Measurements from ENCODE around the gene LRP2BP. TPM values are rescaled to one million over a fixed set of nuclear protein-coding genes. Genes with fewer than 3 reads are reported as not detected.

The LRP2BP gene
- total RNA-seq, 5 donors from 2014 or later (not counting 1 experiment from before 2014, with no cell fraction given) = 0.51 to 2.9 (median 0.89) TPM

DNA sequence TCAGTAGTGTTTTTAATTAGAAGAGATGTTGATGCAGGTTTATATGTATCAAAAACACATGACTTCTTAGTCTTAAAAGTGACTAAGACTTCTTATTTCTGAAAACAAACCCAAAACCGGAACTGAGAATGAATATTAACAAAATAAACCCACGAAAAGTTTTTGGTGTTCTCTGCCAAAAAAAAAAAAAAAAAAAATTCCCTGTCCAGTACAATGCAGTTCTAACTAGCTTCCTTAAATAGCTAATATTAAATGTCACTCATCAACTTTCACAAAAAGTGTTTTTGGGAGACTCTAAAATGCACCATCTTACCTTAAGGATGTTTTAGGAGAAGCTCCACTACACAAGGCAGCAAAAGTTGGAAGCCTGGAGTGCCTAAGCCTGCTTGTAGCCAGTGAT is 2.9 kb upstream of the LRP2BP start:
- no peak for DNase-seq
- H3K27me3 ChIP-seq (replicated peaks in 1 of 2; ENCODE audit: control insufficient read depth in 2 of 2, extremely low read depth in 1 of 2, insufficient read depth in 2 of 2, low read length in 1 of 2) = no peaks in the 10 kb centered on the region
- Mint-ChIP-seq H3K4me1 (peaks cover 21 to 30% (median 26%) of the 10 kb centered on the region in 3 donors), H3K9me3 (no peaks in the 10 kb centered on the region), H3K27me3 (no peaks in the 10 kb centered on the region), H3K36me3 (peaks cover 36% of the 10 kb centered on the region), H3K4me3 (no peak overlapping the region), H3K27ac (no peak overlapping the region)
- peaks cover 0 to 22% of the 10 kb centered on the region in 2 donors for H3K36me3 ChIP-seq (ENCODE audit: control insufficient read depth in 2 of 2, extremely low read depth in 1 of 2, insufficient read depth in 1 of 2, low read length in 1 of 2)
- no peaks in the 10 kb centered on the region for H3K9me3 ChIP-seq
- peaks cover 4 to 7% of the 10 kb centered on the region in 2 experiments for H3K4me1 ChIP-seq (ENCODE audit: control insufficient read depth in 1 of 2, extremely low read depth in 1 of 2, insufficient read depth in 2 of 2, low read length in 2 of 2)
- H3K4me3 ChIP-seq (ENCODE audit: control insufficient read depth in 1 of 2, extremely low read depth in 1 of 2, low read length in 1 of 2) = no peak overlapping the region
- POLR2A ChIA-PET = interaction anchor here in 1 of 2 donors (0.6 to 4.9 kb wide), 2 partner anchors 26 to 192 kb away, joined by 4 to 51 read pairs; partner anchors contain the start of gene UFSP2
- no peak for ATAC-seq (replicated peaks in 1 of 4)
- CTCF ChIA-PET = interaction anchor here in 1 of 2 donors (0.7 kb wide), 1 partner anchor 1090 kb away, joined by 6 read pairs; no protein-coding TSS in a partner anchor
- H3K27ac ChIP-seq (ENCODE audit: low read length) = no peak overlapping the region
- no CpG with 5 or more reads among the region's 2 CpGs for WGBS (ENCODE audit: insufficient coverage)

GRCh38 chr4:185396724-185397385 is 1.1 kb upstream of the LRP2BP start, which contains the start of gene ANKRD37:
Gene ANKRD37 (plus strand): TSS chr4:185396841. CDS start chr4:185396924, 83 bp downstream.
- Mint-ChIP-seq H3K9me3 (no peaks in the 10 kb centered on the region), H3K27me3 (no peaks in the 10 kb centered on the region), H3K4me3 (peak within 1 kb of the TSS; percentile 90 to 95 (median 94)), H3K4me1 (peaks cover 21 to 31% (median 26%) of the 10 kb centered on the region in 3 donors), H3K36me3 (peaks cover 25% of the 10 kb centered on the region), H3K27ac (peak within 1 kb of the TSS; percentile 94 to 96)
- ATAC-seq (replicated peaks in 1 of 4) = no peak
- peak in 2 of 35 experiments; percentile 3 to 14 for DNase-seq
- Histone ChIP-seq H3K4me3 (ENCODE audit: control insufficient read depth in 1 of 2, extremely low read depth in 1 of 2, low read length in 1 of 2) (peak within 1 kb of the TSS; percentile 87 to 98), H3K36me3 (ENCODE audit: control insufficient read depth in 2 of 2, extremely low read depth in 1 of 2, insufficient read depth in 1 of 2, low read length in 1 of 2) (peaks cover 0 to 14% of the 10 kb centered on the region in 2 donors), H3K27ac (ENCODE audit: low read length) (peak within 1 kb of the TSS; percentile 96), H3K9me3 (no peaks in the 10 kb centered on the region), H3K27me3 (replicated peaks in 1 of 2; ENCODE audit: control insufficient read depth in 2 of 2, extremely low read depth in 1 of 2, insufficient read depth in 2 of 2, low read length in 1 of 2) (no peaks in the 10 kb centered on the region), H3K4me1 (ENCODE audit: control insufficient read depth in 1 of 2, extremely low read depth in 1 of 2, insufficient read depth in 2 of 2, low read length in 2 of 2) (peaks cover 4 to 7% of the 10 kb centered on the region in 2 experiments)
- POLR2A ChIA-PET = interaction anchor here (1.3 to 4.9 kb wide), 3 partner anchors 28 to 34 kb away, joined by 4 to 51 read pairs (median 6); partner anchors contain the start of gene UFSP2 (in 1 of the 2)
- CTCF ChIA-PET = interaction anchor here (0.6 to 2.7 kb wide), 3 partner anchors 28 to 109 kb away, joined by 3 to 16 read pairs (median 4); partner anchors contain the start of gene UFSP2 (in 1 of the 2)
- 22% methylated on average over 33 of the region's 38 CpGs for WGBS (ENCODE audit: insufficient coverage)

- ChIA-PET POLR2A (interaction anchor here (0.6 to 4.9 kb wide), 5 partner anchors 29 to 186 kb away, joined by 4 to 51 read pairs (median 6); partner anchors contain the start of genes SNX25 (in 1 of the 2) and UFSP2 (in 1 of the 2)), CTCF (interaction anchor here (0.6 to 2.7 kb wide), 3 partner anchors 29 to 109 kb away, joined by 3 to 16 read pairs (median 4); partner anchors contain the start of gene UFSP2 (in 1 of the 2))
- H3K36me3 ChIP-seq (ENCODE audit: control insufficient read depth in 2 of 2, extremely low read depth in 1 of 2, insufficient read depth in 1 of 2, low read length in 1 of 2) = peaks cover 0 to 14% of the 10 kb centered on the region in 2 donors
- Mint-ChIP-seq H3K4me1 (peaks cover 21 to 31% (median 26%) of the 10 kb centered on the region in 3 donors), H3K27ac (peak overlapping the region; percentile 94 to 96), H3K36me3 (peaks cover 19% of the 10 kb centered on the region), H3K27me3 (no peaks in the 10 kb centered on the region), H3K4me3 (peak overlapping the region; percentile 90 to 95 (median 94)), H3K9me3 (no peaks in the 10 kb centered on the region)
- H3K4me1 ChIP-seq (ENCODE audit: control insufficient read depth in 1 of 2, extremely low read depth in 1 of 2, insufficient read depth in 2 of 2, low read length in 2 of 2) = peaks cover 4 to 7% of the 10 kb centered on the region in 2 experiments
- H3K27me3 ChIP-seq (replicated peaks in 1 of 2; ENCODE audit: control insufficient read depth in 2 of 2, extremely low read depth in 1 of 2, insufficient read depth in 2 of 2, low read length in 1 of 2) = no peaks in the 10 kb centered on the region
- ATAC-seq (replicated peaks in 1 of 4) (peak; percentile 91 to 96 (median 92)), DNase-seq (peak; percentile 88 to 98 (median 94))
- no peaks in the 10 kb centered on the region for H3K9me3 ChIP-seq
- H3K4me3 ChIP-seq (ENCODE audit: control insufficient read depth in 1 of 2, extremely low read depth in 1 of 2, low read length in 1 of 2) = peak overlapping the region; percentile 87 to 98
- WGBS (ENCODE audit: insufficient coverage) = under 1% methylated on average over 98 of the region's 98 CpGs
- peak overlapping the region; percentile 96 for H3K27ac ChIP-seq (ENCODE audit: low read length)
Measured at GRCh38 chr4:185395956-185396723, 416 bp upstream of the LRP2BP start.

GRCh38 chr4:185394568-185395237 is 1.0 kb downstream of the LRP2BP start:
- ATAC-seq (replicated peaks in 1 of 4) = no peak
- peak overlapping the region; percentile 90 to 95 (median 94) for H3K4me3 Mint-ChIP-seq
- CTCF ChIA-PET = interaction anchor here (0.6 to 2.7 kb wide), 7 partner anchors 30 to 653 kb away, joined by 3 to 16 read pairs (median 3); partner anchors contain the start of gene UFSP2 (in 1 of the 2)
- no peaks in the 10 kb centered on the region for H3K9me3 ChIP-seq
- H3K27me3 ChIP-seq (replicated peaks in 1 of 2; ENCODE audit: control insufficient read depth in 2 of 2, extremely low read depth in 1 of 2, insufficient read depth in 2 of 2, low read length in 1 of 2) = no peaks in the 10 kb centered on the region
- peak overlapping the region; percentile 51 to 53 for H3K27ac Mint-ChIP-seq
- peaks cover 9% of the 10 kb centered on the region for H3K36me3 Mint-ChIP-seq
- WGBS (ENCODE audit: insufficient coverage) = 18% methylated on average over 5 of the region's 12 CpGs
- H3K4me1 Mint-ChIP-seq = peaks cover 21 to 31% (median 26%) of the 10 kb centered on the region in 3 donors
- peak overlapping the region in 1 of 2 donors; percentile 98 for H3K4me3 ChIP-seq (ENCODE audit: control insufficient read depth in 1 of 2, extremely low read depth in 1 of 2, low read length in 1 of 2)
- POLR2A ChIA-PET = interaction anchor here (0.6 to 4.9 kb wide), 4 partner anchors 28 to 185 kb away, joined by 3 to 51 read pairs (median 4); partner anchors contain the start of genes SNX25 (in 1 of the 2) and UFSP2 (in 1 of the 2)
- no peaks in the 10 kb centered on the region for H3K27me3 Mint-ChIP-seq
- DNase-seq = peak in 1 of 35 experiments; percentile 30
- no peaks in the 10 kb centered on the region for H3K9me3 Mint-ChIP-seq
- H3K27ac ChIP-seq (ENCODE audit: low read length) = peak overlapping the region; percentile 96
- H3K36me3 ChIP-seq (ENCODE audit: control insufficient read depth in 2 of 2, extremely low read depth in 1 of 2, insufficient read depth in 1 of 2, low read length in 1 of 2) = peaks cover 0 to 3% of the 10 kb centered on the region in 2 donors
- peaks cover 4 to 7% of the 10 kb centered on the region in 2 experiments for H3K4me1 ChIP-seq (ENCODE audit: control insufficient read depth in 1 of 2, extremely low read depth in 1 of 2, insufficient read depth in 2 of 2, low read length in 2 of 2)

DNA sequence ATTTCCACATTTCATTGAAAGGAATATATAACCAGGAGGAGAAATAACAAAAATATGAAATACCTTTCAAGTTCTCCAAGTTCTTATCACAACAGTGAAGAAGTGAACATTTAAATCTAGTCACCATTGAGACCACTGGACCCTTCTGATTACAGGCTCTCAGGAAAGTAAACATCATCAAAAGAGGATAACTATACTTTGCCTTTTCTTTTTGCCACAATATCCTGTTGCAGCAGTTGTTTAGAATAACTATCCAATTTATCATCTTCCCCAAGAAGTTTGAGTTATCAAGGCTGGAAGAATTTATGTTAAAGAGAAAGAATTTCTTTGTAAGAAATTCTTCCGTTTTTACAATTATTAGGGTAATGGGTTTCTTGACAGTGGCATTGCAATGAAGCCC is 3.6 kb downstream of the LRP2BP start:
- Mint-ChIP-seq H3K4me1 (peaks cover 16 to 23% (median 18%) of the 10 kb centered on the region in 3 donors), H3K27me3 (no peaks in the 10 kb centered on the region), H3K27ac (peak overlapping the region in 1 of 2 donors; percentile 57), H3K9me3 (no peaks in the 10 kb centered on the region), H3K4me3 (no peak overlapping the region), H3K36me3 (no peaks in the 10 kb centered on the region)
- Histone ChIP-seq H3K27me3 (replicated peaks in 1 of 2; ENCODE audit: control insufficient read depth in 2 of 2, extremely low read depth in 1 of 2, insufficient read depth in 2 of 2, low read length in 1 of 2) (no peaks in the 10 kb centered on the region), H3K4me1 (ENCODE audit: control insufficient read depth in 1 of 2, extremely low read depth in 1 of 2, insufficient read depth in 2 of 2, low read length in 2 of 2) (peaks cover 4 to 6% of the 10 kb centered on the region in 2 experiments), H3K36me3 (ENCODE audit: control insufficient read depth in 2 of 2, extremely low read depth in 1 of 2, insufficient read depth in 1 of 2, low read length in 1 of 2) (no peaks in the 10 kb centered on the region), H3K27ac (ENCODE audit: low read length) (no peak overlapping the region), H3K9me3 (no peaks in the 10 kb centered on the region), H3K4me3 (ENCODE audit: control insufficient read depth in 1 of 2, extremely low read depth in 1 of 2, low read length in 1 of 2) (no peak overlapping the region)
- POLR2A ChIA-PET = no interaction called here
- ATAC-seq (replicated peaks in 1 of 4) = no peak
- no CpG with 5 or more reads among the region's 1 CpG for WGBS (ENCODE audit: insufficient coverage)
- DNase-seq = no peak
- CTCF ChIA-PET = no interaction called here
